HG02938 (cell line): ENCODE measurements around the gene ACSS2.

Experiments
- ATAC-seq: cut with Tn5 transposase; IDR thresholded peaks from one replicate; pipeline ENCODE4 v1.9.1; 2021; ENCODE audit warnings: mild to moderate bottlenecking, moderate library complexity; ENCODE audit not compliant: unreplicated experiment

The ACSS2 gene

DNA sequence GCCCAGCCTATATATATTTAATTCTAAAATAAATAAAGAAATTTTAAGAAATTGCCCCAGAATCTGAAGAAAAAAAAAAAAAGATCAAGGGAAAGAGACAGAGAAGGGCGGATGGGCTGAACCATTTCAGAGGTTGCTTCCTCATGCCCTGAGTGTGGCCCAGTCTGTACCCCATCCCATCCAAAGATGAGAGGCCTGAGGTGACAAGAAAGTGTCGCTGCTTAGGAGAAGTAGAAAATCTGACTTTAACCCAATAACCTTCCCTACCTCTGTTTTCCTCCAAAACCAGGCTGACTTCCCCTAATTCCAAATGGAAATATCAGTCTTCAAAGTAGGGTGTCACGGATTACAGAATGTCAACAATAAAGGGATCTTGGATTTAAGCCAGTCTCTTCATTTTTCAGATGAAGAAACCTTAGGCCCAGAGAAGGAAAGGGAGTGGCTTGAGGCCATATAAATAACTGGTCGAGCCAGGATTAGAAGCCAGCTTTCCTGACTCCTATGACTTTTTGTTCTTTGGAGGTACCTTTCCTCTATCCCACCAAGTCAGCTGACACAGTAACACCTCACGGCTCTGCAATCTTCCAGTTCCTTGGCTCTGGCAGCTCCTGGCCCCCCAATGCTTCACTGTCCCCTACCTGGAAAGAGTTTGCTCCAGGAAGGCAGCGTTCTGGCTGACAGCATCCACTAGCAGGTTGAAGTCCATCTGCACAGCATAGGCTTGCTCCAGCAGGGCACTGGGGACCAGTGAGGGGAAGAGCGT lies 69.1 kb downstream of the ACSS2 start:
- ATAC-seq = no peak

DNA sequence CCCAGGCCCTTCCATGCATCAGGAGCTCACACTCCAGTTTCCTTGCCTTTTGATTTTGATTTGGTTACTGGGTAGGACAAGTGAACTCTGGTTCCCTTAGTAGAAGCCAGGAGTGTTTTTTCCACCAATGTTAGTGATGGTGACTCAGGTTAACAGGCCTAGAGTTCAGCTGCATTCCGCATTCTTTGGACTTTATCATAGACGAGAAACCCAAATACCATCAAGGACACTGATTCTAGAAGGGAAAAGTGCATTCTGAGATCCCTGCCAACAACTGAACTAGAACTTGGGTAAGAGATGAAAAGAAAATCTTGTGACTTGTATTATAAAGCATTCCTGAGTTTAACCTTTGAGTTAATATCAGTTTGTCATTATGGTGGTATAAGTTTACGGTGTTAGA lies 70.2 kb downstream of the ACSS2 start:
- no peak for ATAC-seq

DNA sequence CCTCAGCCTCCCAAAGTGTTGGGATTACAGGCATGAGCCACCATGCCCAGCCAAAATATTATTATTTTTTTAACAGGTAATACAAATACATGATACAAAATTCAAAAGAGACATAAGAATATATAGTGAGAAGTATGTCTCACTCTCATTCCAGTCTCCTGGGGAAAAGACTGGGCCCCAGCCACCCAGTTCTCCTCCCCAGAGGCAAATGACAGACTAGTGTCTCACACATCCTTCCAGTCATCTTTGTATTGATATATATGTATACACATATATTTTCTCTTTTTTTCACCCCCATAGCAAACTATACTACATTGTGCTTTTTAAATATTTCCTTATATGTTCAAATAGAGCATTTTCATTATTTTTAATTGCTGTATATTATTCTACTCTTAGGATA lies 70.9 kb downstream of the ACSS2 start:
- ATAC-seq = no peak

DNA sequence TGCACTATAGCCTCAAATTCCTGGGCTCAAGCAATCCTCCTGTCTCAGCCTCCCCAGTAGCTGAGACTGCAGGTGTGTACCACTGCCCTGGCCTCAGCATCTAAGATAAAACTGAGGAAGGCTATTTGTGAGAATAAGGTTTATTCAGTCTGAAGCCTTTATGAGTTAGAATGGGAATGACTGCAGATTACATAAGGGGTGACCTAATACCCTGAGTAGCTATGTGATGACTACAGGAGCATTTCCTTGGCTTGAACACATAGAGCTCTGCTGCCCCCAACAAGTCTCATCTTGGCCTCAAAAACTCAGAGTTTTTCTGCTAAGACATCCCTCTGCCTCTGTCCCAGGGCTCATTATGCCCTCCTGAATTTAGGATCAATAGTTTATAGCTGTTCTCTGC lies 71.6 kb downstream of the ACSS2 start:
- no peak for ATAC-seq

DNA sequence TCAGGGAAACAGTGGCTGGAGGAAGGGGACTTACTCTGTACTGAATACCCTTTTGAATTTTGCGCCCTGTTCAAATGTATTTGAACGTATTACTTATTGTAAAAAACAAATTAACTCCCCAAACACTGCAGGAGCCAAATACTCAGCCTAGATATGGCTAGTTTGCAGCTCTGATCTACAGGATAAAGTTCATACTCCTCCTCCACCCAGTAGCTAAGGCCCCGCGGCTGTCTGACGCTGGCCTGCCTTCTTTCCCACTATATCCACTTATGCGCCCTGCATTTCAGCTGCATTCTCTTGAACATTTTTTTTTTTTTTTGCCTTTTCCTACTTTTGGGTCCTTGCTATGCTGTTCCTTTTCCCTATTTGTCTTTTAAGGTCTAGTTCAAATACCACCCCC lies 72.7 kb downstream of the ACSS2 start:
- ATAC-seq = no peak

DNA sequence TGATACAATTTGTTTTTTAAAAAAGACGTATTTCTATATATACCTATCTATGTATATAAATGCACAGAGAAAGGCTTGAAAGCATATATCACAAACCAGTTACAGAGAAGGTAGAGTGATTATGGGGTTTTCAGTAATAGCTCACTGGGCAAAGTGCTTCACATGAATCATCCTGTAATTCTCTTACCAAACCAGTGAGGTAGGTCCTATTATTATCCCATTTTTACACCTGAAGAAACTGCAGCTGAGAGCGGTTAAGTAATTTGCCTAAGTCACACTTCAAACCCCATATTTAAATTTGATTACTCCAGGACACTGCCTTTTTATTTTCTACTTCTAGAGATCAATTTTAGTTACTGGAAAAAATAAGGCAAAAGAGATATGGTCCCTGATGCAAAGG lies 74.8 kb downstream of the ACSS2 start:
- no peak for ATAC-seq

DNA sequence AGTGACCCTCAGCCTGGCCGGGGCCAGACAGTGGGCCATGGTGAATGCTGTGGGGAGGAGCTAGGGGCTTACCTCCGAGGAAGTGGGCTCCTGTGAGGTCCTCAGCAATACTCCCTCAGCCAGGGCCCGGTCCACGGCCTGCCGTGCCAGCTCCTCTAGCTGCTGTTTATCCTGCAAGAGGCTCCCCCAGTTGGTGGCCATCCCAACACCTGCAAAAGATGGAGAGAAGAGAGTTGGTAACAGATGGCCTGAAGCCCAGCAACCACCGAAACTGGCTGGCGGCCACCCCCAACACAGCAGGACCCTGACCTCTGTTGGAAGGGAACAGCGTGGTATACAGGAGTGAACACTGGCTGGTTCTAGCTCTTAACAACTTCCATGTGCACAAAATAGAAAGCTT lies 75.2 kb downstream of the ACSS2 start:
- ATAC-seq = no peak

DNA sequence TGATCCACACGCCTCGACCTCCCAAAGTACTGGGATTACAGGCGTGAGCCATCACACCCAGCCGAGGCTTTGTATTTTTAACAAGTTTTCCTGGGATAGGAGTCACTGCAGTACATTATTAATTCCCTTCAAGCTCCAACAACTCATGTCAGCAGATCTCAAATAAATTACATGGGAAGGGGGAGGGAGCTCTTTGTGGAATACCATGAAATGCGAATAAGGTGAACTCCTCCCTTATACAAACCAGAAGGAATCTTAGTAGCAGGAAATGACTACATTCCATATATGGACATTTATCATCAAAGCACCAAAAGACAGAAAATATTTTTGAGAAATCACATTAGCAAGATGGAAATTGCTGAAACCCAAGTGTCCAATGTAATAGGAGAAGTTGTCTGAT lies 76.3 kb downstream of the ACSS2 start:
- no peak for ATAC-seq

DNA sequence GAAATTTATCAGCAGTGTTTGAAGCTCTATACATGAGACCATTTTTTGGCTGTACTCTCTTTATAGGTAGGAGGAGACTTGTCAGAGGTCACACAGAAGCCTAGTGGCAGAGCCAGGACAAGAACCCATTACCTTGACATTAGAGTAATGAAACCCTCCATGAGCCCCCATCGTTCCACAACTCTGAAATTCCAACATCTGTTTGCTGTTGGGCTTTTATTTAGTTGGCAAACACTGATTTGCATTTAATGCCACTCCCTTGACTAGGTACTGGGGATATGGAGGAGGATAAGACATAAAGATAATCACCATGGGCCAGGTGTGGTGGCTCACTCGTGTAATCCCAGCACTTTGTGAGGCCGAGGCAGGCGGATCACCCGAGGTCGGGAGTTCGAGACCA lies 77.5 kb downstream of the ACSS2 start:
- no peak for ATAC-seq

DNA sequence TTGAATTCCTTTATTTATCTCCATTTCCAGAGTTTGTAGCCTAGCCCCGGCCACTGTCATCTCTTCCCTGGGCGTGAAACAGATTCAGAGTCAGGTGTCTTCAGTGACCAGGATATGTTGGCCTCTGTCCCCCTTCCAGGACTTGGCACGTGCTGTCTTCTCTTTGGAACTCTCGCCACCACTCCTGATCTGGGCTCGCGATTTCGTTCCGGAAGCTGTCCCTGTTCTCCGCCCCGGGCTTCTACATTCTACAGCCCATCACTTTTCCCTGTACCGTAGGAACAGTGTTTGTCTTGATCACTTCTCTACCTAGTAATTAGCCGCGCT lies 78.5 kb downstream of the ACSS2 start:
- no peak for ATAC-seq

DNA sequence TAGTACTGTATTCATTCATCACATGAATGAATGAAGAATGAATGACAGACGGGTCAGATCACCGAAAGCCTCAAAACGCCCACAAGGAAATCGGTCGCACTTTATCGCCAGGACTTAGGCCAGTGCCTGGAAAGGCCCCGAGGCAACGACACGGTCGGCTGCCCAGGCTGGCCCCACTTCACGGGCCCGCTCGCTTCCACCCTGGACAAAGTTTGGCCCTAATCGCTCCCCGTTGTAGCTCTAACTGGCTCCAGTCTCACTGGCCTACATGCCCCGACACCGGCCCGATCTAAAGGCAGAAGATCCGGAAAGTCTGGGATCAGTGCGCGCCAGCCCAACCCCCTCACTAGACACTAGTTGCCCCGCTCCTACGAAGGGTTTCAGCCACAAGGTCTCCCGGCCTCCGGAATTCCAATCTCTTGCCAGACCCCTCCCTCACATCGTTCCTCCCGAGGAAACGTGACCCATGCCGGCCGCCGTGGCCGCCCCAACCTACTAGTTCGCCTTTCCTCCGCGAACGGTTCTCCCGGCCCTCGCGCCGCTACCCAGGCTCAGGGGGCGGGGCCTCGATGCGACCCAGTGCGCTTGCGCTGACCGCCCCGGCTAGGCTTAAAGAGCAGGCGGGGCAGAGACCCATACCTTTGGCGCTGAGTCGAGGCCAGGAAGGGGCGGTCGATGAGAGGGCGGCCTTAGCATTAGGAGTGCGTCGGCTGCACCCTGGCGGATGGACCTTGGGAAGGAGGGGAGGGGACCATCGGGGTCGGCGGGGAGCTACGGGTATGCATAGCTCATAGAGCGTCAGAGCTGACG lies 79.0 kb downstream of the ACSS2 start, which contains the start of the genes GSS and MYH7B:
GSS (minus strand) TSS at position 576 of the 810 bp plus-strand sequence. CDS start 3,954 bp downstream, outside the sequence.
MYH7B (plus strand) TSS at position 638 of the 810 bp plus-strand sequence. CDS start 22,138 bp downstream, outside the sequence.
- peak; percentile 71 for ATAC-seq

DNA sequence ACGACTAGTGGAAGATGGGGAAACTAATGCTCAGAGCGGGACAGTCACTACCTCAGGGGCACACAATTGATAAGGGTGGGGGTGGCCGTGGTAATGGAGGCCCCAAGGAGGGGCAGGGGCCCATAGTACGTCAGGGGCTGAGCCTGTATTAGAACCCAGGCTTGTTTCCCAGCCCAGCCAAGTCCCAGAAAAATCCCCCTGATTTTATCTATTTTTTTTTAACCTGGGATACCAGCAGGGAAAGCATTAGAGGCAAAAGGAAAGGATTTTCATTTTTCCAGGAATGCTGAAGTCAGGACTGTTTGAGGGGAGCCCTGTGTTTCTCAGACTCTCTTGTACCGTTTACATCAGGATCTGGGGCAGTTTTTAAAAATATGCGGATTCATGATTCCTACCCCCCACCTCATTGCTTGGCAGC lies 79.6 kb downstream of the ACSS2 start:
- ATAC-seq = no peak

DNA sequence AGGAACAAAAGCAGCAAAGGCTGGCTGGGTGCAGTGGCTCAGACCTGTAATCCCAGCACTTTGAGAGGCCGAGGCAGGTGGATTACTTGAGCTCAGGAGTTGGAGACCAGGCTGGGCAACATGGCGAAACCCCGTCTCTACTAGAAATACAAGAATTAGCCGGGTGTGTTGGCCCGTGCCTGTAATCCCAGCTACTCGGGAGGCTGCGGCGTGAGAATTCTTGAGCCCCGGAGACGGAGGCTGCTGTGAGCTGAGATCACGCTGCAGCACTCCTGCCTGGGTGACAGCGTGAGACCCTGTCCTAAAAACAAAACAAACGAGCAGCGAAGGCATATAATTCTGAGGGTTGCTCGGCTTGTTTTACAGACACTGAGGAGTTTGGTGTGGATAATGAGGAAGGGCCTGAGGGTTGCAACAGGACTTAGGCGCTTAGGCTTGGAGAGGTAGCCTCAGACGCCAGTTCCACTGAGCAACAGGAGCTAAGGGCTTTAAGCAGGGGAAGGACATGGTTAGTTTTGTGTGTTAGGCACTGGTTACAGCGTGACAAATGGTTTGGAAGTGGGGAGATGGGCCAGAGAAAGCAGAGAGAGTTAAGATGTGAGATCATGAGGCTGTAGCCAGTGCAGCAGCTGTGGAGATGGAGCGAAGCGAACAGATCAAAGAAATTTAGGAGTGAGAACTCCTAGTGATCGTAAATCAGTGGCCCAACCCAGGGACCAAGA lies 80.5 kb downstream of the ACSS2 start:
- ATAC-seq = no peak

DNA sequence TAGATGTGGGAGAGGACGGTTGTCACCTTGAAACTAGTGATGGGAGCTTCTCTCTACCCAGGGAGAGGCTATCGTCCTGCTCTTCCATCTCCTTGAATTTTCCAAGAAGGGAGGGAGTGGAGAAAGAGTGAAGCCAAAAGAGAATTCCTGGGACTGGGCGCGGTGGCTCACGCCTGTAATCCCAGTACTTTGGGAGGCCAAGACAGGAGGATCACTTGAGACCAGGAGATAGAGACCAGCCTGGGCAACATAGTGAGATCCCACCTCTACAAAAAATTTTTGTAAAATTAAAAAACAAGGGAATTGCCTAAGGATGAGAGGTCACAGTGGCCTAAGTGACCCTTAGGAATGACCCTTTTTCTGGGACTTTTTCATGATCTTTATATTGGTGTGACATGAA lies 88.1 kb downstream of the ACSS2 start:
- ATAC-seq = no peak

DNA sequence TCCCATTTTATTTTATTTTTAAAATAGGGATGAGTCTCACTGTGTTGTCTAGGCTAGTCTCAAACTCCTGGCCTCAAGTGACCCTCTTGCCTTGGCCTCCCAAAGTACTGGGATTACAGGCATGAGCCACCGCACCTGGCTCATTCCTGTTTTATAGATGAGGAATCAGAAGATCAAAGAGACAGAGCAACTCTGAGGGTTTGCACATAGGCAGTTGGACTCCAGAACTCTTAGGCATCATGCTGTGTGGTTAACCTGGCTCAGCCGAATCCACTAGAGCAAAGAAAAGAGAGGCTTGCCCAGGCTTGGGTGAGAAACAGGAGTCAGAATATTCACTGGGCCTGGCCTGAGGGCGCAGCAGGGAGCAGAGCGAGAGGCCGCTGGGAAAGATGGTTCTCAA lies 88.6 kb downstream of the ACSS2 start:
- no peak for ATAC-seq

DNA sequence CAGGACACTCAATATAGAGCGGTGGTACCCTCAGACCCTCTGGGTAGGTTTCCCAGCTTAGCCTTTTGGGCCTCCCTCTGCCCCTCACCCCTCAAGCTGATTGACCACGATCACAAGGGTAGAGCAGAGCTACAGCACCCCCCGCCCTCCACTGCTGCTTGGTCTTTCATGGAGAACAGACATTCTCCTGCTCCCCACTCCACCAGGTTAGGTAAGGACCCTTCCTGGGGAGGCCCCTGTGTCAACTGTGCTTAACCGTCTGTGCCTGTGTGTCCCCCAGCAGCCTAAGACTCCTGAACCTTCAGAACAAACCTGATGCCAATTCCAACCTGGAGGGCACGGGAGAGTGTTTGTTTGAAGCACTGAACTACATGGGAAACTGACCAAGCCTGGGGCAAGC lies 91.0 kb downstream of the ACSS2 start:
- no peak for ATAC-seq

DNA sequence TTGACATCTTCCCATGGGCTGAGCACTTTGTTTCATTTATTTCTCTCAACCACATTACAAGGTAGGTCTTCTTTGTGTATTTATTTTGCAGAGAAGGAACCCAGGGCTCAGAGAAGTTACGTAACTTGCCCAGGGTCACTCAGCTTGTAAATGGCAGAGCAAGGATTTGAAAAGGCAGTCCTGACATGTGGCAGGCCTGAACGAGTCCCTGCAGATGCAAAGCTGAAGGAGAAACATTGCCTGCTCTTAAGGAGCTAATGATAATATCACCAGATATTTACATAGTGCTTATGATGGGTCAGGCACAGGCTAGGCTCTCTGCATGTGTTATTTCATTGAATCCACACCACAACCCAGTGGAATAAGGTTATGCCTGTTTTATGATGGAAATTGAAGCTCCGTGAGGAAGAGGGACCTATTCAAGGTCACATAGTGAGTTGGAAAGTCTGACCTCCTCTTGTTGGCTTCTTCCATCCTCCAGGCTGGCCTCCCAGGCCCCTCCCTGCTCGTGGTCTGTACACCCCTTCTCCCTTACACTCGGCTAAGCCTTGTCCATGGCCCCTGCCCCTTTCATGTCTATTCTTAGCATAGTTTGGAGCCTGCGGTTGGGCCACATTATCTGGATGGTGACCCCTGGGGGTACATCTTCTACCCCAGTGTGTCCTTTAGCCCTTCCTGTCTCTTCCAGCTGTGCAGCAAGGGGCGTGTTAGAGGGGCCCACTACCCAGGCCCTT lies 91.8 kb downstream of the ACSS2 start:
- no peak for ATAC-seq

DNA sequence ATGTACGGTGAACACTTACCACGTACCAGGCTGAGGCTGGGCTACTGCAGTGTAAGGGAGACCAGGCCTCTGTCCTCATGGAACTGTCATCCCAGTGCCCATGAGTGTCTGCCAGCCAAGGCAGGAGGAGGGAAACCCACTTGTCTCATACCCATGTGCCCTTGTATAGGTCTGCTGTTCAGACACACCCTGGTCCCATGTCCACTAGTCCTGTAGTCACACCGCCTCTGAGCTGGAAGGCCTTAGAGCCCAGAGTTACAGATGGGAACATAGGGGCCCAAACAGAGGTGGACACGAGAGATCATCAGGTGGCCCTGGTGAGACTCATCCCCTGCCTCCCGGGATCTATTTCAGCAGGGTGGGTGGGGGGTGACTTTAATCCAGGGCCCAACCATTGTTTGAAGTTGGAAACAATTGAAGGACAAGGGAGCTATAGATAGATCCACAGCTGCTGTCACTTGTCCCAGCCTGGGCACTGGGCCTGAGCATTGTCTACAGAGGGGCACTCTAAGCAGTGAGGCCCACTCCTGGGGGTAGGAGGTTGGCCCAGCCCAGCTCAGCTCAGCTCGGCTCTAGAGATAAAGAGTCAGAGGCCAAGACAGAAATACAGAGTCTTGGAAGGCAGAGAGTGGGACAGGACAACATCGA lies 93.9 kb downstream of the ACSS2 start:
- ATAC-seq = no peak

DNA sequence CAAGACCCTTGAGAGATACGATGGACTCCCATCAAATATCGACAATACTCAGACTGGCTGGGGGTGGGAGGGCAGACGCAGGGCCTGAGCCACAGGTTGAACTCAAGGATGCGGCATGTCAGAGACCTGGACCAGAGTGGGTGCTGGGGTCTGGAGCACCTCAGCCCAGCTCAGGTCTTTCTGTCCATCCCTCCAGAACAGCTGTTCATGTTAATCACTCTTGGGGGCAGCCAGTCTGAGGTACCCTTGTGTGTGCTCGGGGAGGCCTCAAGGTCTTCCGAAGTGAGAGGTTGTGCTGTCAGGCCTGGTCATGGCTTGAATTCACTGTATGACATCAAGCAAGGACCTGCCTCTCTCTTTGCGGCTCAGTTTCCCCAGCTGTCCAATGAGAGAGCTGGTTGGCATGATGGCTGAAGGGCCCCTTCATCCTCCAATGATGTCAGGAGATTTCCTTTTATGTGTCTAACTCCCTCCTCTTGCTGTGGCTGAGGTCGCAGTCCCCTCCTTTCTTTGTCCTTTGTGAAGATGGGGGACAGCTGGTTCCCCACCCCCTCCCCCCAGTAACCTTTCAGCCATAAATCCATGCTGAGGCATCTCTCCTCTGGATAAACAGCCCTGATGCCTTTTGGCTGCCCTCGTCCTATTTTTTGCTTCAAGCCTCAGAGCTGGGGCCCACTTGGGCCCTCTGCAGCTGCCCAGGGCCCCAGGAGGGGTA lies 94.6 kb downstream of the ACSS2 start:
- ATAC-seq = no peak
